IMR-90 (cell line): ENCODE measurements around the gene DSP. TPM values are rescaled to one million over a fixed set of nuclear protein-coding genes. Genes with fewer than 3 reads are reported as not detected.

Source experiments
- ATAC-seq: fragments of 200-7000 bp; cut with Tn5 transposase; 2 replicates; pipeline ENCODE4 v1.9.1; 2020; ENCODE audit warnings: low read depth, mild to moderate bottlenecking, moderate library complexity
- BruUV-seq: library from RNA; stranded (reverse); fragments of 400-500 nt; replicated peaks from 2 replicates; lab custom pipeline; 2021; lab: Mats Ljungman, UMichigan
- CTCF ChIA-PET: fragments of 300-600 bp; formaldehyde crosslinking; extraction: SDS; loops from one replicate; lab custom pipeline; 2021; ENCODE audit warnings: antibody characterized with exemption; lab: Yijun Ruan, JAX
- POLR2A ChIA-PET: fragments of 300-600 bp; sonication (Branson Sonifier 250); formaldehyde crosslinking; loops from one replicate; lab custom pipeline; 2022; ENCODE audit warnings: antibody characterized with exemption; ENCODE audit not compliant: unreplicated experiment; lab: Charles Lee
- DNase-seq: peaks from one replicate; pipeline ENCODE4 v3.0.0; 2013
- H2AFZ ChIP-seq: replicated peaks from 2 replicates; pipeline ENCODE3; 2013; ENCODE audit warnings: low read length, mild to moderate bottlenecking; ENCODE audit not compliant: poor library complexity
- H2AK5ac ChIP-seq: 2 replicates; pipeline ENCODE4 v1.6.1; 2013; ENCODE audit warnings: low read depth, low read length, inconsistent platforms
- H2AK9ac ChIP-seq: replicated peaks from 2 replicates; pipeline ENCODE3; 2013; ENCODE audit warnings: mild to moderate bottlenecking, low read depth, low read length, moderate library complexity; ENCODE audit not compliant: poor library complexity
- H2BK120ac ChIP-seq: 2 replicates; pipeline ENCODE4 v1.6.1; 2013; ENCODE audit warnings: low read depth, low read length, inconsistent platforms
- H2BK15ac ChIP-seq: 3 replicates; pipeline ENCODE4 v1.6.1; 2013; ENCODE audit warnings: low read depth, low read length, inconsistent platforms
- H2BK20ac ChIP-seq: 2 replicates; pipeline ENCODE4 v1.6.1; 2013; ENCODE audit warnings: low read depth, mild to moderate bottlenecking, inconsistent platforms, low read length, moderate library complexity
- H2BK5ac ChIP-seq: 2 replicates; pipeline ENCODE4 v1.6.1; 2013; ENCODE audit warnings: mild to moderate bottlenecking, low read depth, low read length, inconsistent platforms; ENCODE audit not compliant: poor library complexity, severe bottlenecking
- H3K14ac ChIP-seq: replicated peaks from 2 replicates; pipeline ENCODE4 v1.6.1; 2013; ENCODE audit warnings: low read depth, low read length, inconsistent platforms
- H3K18ac ChIP-seq: 2 replicates; pipeline ENCODE4 v1.6.1; 2013; ENCODE audit warnings: low read depth, low read length, control low read depth
- H3K23ac ChIP-seq: 2 replicates; pipeline ENCODE4 v1.6.1; 2013; ENCODE audit warnings: low read depth, low read length, inconsistent platforms
- H3K27ac ChIP-seq: 2 replicates; pipeline ENCODE4 v1.5.1; 2013; ENCODE audit warnings: mild to moderate bottlenecking, control low read depth, low read length; ENCODE audit not compliant: insufficient read depth
- H3K27me3 ChIP-seq: 2 replicates; pipeline ENCODE4 v1.6.1; 2013; ENCODE audit warnings: low read length; ENCODE audit not compliant: control insufficient read depth, insufficient read depth
- H3K36me3 ChIP-seq: 2 replicates; pipeline ENCODE4 v1.6.1; 2013; ENCODE audit warnings: low read length, mixed read lengths; ENCODE audit not compliant: control insufficient read depth, insufficient read depth
- H3K4ac ChIP-seq: 2 replicates; pipeline ENCODE4 v1.6.1; 2013; ENCODE audit warnings: low read depth, low read length, inconsistent platforms
- H3K4me1 ChIP-seq: 2 replicates; pipeline ENCODE4 v1.6.1; 2013; ENCODE audit warnings: low read length, mixed read lengths; ENCODE audit not compliant: control insufficient read depth, insufficient read depth
- H3K4me2 ChIP-seq: 2 replicates; pipeline ENCODE4 v1.6.1; 2013; ENCODE audit warnings: low read depth, mild to moderate bottlenecking, control low read depth, low read length, moderate library complexity
- H3K4me3 ChIP-seq: 2 replicates; pipeline ENCODE4 v1.5.1; 2013; ENCODE audit warnings: low read depth, mild to moderate bottlenecking, control low read depth, low read length, moderate library complexity; ENCODE audit not compliant: insufficient read depth
- H3K56ac ChIP-seq: 2 replicates; pipeline ENCODE4 v1.6.1; 2013; ENCODE audit warnings: low read length, inconsistent platforms; ENCODE audit not compliant: insufficient read depth; ENCODE audit errors: extremely low read depth
- H3K79me1 ChIP-seq, 2 experiments: 2 replicates each; pipeline ENCODE4 v1.6.1; 2013; ENCODE audit warnings: low read length in 2 of 2, inconsistent platforms in 1 of 2, low read depth in 1 of 2
- H3K9ac ChIP-seq: 2 replicates; pipeline ENCODE4 v1.6.1; 2013; ENCODE audit warnings: low read depth, low read length, control low read depth
- H3K9me1 ChIP-seq: 2 replicates; pipeline ENCODE4 v1.6.1; 2013; ENCODE audit warnings: low read length, inconsistent platforms; ENCODE audit not compliant: insufficient read depth
- H3K9me3 ChIP-seq: 2 replicates; pipeline ENCODE4 v1.6.1; 2013; ENCODE audit warnings: low read length; ENCODE audit not compliant: control insufficient read depth, insufficient read depth
- H4K20me1 ChIP-seq: 2 replicates; pipeline ENCODE4 v1.6.1; 2013; ENCODE audit warnings: low read length, inconsistent platforms; ENCODE audit not compliant: insufficient read depth
- H4K5ac ChIP-seq: 2 replicates; pipeline ENCODE4 v1.6.1; 2013; ENCODE audit warnings: mild to moderate bottlenecking, low read depth, low read length, control low read depth
- H4K8ac ChIP-seq, 2 experiments: 2 replicates each; pipeline ENCODE4 v1.6.1; 2013; ENCODE audit warnings: low read depth in 2 of 2, low read length in 2 of 2, control low read depth in 1 of 2, inconsistent platforms in 1 of 2
- H4K91ac ChIP-seq: 2 replicates; pipeline ENCODE4 v1.6.1; 2013; ENCODE audit warnings: low read depth, low read length, inconsistent platforms; ENCODE audit not compliant: insufficient read depth
- CEBPB ChIP-seq: IDR thresholded peaks from 2 replicates; pipeline ENCODE4 v1.6.1; 2012; ENCODE audit warnings: low read depth, low read length, improper control_type of control experiment
- CHD1 ChIP-seq: IDR thresholded peaks from 2 replicates; pipeline ENCODE4 v1.6.1; 2012; ENCODE audit warnings: low read depth, low read length, improper control_type of control experiment
- MAZ ChIP-seq: IDR thresholded peaks from 2 replicates; pipeline ENCODE4 v1.6.1; 2012; ENCODE audit warnings: low read depth, mild to moderate bottlenecking, low read length, improper control_type of control experiment, moderate library complexity, borderline replicate concordance
- SMC3 ChIP-seq: fragments of 150-350 bp; IDR thresholded peaks from 2 replicates; pipeline ENCODE4 v1.6.1; 2016; ENCODE audit warnings: low read depth, mild to moderate bottlenecking, antibody characterized with exemption, low read length, moderate library complexity
- WGBS, 2 experiments: methylation state at CpG; one replicate each; pipeline versions ENCODE4 v1.1.5 to v1.1.7; 2013; ENCODE audit warnings: missing lambda C conversion rate in 2 of 2; ENCODE audit not compliant: insufficient read length in 1 of 2; ENCODE audit errors: extremely low coverage in 2 of 2; 5-methylcytosine and 5-hydroxymethylcytosine counted together
- dilution Hi-C: fragments of 300-500 bp; cut with HindIII; formaldehyde crosslinking; loops from one replicate; pipeline ENCODE4 v1.14.3; 2018; ENCODE audit warnings: low sequenced_read_pairs; ENCODE audit not compliant: unreplicated experiment
- in situ Hi-C: fragments of 300-500 bp; cut with MboI; formaldehyde crosslinking; loops from 3 replicates; pipeline ENCODE4 v1.14.3; 2019; ENCODE audit warnings: low sequenced_read_pairs, inconsistent platforms, mixed read lengths
- intact Hi-C: fragments of 100-400 bp; cut with micrococcal nuclease; formaldehyde crosslinking; loops from 2 replicates; pipeline ENCODE4 v1.10.0; 2022
- polyA plus RNA-seq, 3 experiments: library from polyadenylated mRNA; depleted of rRNA; stranded (reverse); fragments of >200 nt; gene quantifications; 2 replicates each; pipeline ENCODE4 v1.2.3, GENCODE V29; 2012; ENCODE audit warnings: low replicate concordance in 1 of 3
- total RNA-seq: library from RNA; depleted of rRNA; stranded (reverse); fragments of >200 nt; gene quantifications from 2 replicates; pipeline ENCODE4 v1.2.3, GENCODE V29; 2012
- TF ChIP-seq, protein P1 (sequence below): fragments of 150-350 bp; IDR thresholded peaks from 2 replicates; pipeline ENCODE4 v1.6.1; 2016; ENCODE audit warnings: low read depth, mild to moderate bottlenecking, low read length, moderate library complexity, borderline replicate concordance

Gene DSP
- total and polyA plus RNA-seq, 2 of the 4 experiments (the other 2 are of a cell fraction) = 7.1 to 20.1 TPM

- Histone ChIP-seq H3K9me3 (no peaks in the 10 kb centered on the region), H4K91ac (no peak overlapping the region), H3K14ac (no peak overlapping the region), H2BK120ac (no peak overlapping the region), H2AK9ac (no peak overlapping the region), H2BK20ac (no peak overlapping the region), H2BK5ac (no peak overlapping the region), H4K5ac (no peak overlapping the region), H3K56ac (no peak overlapping the region), H4K20me1 (no peaks in the 10 kb centered on the region), H3K4me2 (no peak overlapping the region), H3K36me3 (peaks cover 6% of the 10 kb centered on the region; the same call in 1 of the 2 replicates), H3K79me1 (no peaks in the 10 kb centered on the region), H3K18ac (no peak overlapping the region), H3K4me3 (no peak overlapping the region), H3K4me1 (no peaks in the 10 kb centered on the region), H3K27ac (no peak overlapping the region), H3K4ac (no peak overlapping the region), H3K23ac (no peak overlapping the region), H2BK15ac (no peak overlapping the region), H4K8ac (no peak overlapping the region), H3K9me1 (no peaks in the 10 kb centered on the region), H2AFZ (no peak overlapping the region), H2AK5ac (no peak overlapping the region), H3K27me3 (no peaks in the 10 kb centered on the region; the same call in 1 of the 2 replicates), H3K9ac (no peak overlapping the region)
- TF ChIP-seq SMC3 = no peak
- peak; percentile 11; the same call in 1 of the 2 replicates for TF ChIP-seq CEBPB
- TF ChIP-seq, protein P1, sequence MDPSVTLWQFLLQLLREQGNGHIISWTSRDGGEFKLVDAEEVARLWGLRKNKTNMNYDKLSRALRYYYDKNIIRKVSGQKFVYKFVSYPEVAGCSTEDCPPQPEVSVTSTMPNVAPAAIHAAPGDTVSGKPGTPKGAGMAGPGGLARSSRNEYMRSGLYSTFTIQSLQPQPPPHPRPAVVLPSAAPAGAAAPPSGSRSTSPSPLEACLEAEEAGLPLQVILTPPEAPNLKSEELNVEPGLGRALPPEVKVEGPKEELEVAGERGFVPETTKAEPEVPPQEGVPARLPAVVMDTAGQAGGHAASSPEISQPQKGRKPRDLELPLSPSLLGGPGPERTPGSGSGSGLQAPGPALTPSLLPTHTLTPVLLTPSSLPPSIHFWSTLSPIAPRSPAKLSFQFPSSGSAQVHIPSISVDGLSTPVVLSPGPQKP = no peak
- TF ChIP-seq MAZ = no peak
- TF ChIP-seq CHD1 = no peak
- WGBS, 2 experiments = no CpG with 5 or more reads among the region's 2 CpGs
- intact Hi-C loops (no loop called here), dilution Hi-C loops (no loop called here), in situ Hi-C loops (no loop called here)
- DNase-seq (peak; percentile 34), ATAC-seq (no peak)
- no TSS peak for BruUV-seq
- CTCF ChIA-PET = no interaction called here
- POLR2A ChIA-PET = no interaction called here
Observed at GRCh38 chr6:7566107-7566506, 24.6 kb downstream of the DSP start.
